Peyer's patch (tissue), 4 donors: ENCODE results near the gene PROM1. TPM values are rescaled to one million over a fixed set of nuclear protein-coding genes. Genes with fewer than 3 reads are reported as not detected.

Source experiments
- DNase-seq, 3 donors: peaks; one replicate each; pipeline ENCODE4 v3.0.0-alpha.2; 2017 to 2019
- H3K27ac ChIP-seq, 4 donors: fragments of 200-600 bp; sonication (generic); one replicate each; pipeline ENCODE4 v1.5.1; 2016 to 2019
- H3K27me3 ChIP-seq, 2 donors: fragments of 200-600 bp; sonication (generic); one replicate each; pipeline ENCODE4 v1.5.1; 2019
- H3K36me3 ChIP-seq, 3 donors: fragments of 200-600 bp; sonication (generic); one replicate each; pipeline ENCODE4 v1.5.1; 2016 to 2019
- H3K4me1 ChIP-seq, 4 donors: fragments of 200-600 bp; sonication (generic); one replicate each; pipeline ENCODE4 v1.5.1; 2016 to 2019
- H3K4me3 ChIP-seq, 4 donors: fragments of 200-600 bp; sonication (generic); 1 replicate in 3 of 4; 2 replicates in 1 of 4; pipeline ENCODE4 v1.5.1; 2016 to 2019; ENCODE audit warnings: mild to moderate bottlenecking in 1 of 4
- H3K9me3 ChIP-seq, 4 donors: fragments of 200-600 bp; sonication (generic); one replicate each; pipeline ENCODE4 v1.5.1; 2016 to 2019; ENCODE audit warnings: mild to moderate bottlenecking in 1 of 4
- POLR2A ChIP-seq, 2 donors: fragments of 450-650 bp; IDR thresholded peaks; one replicate each; pipeline ENCODE4 v1.5.1; 2017; ENCODE audit warnings: antibody characterized with exemption in 2 of 2, mild to moderate bottlenecking in 2 of 2, moderate library complexity in 2 of 2
- total RNA-seq, 4 donors: library from RNA; depleted of rRNA; stranded (reverse); fragments of >200 nt; gene quantifications; one replicate each; pipeline ENCODE4 v1.1.0, GENCODE V29; 2016
- TF ChIP-seq, protein P1 (sequence below), 6 experiments: fragments of 450-650 bp in 4 of 6; fragments of 200-600 bp in 2 of 6; sonication (generic) in 1 of 6; IDR thresholded peaks; one replicate each; pipeline ENCODE4 v1.5.1; 2017 to 2019; ENCODE audit warnings: antibody characterized with exemption in 6 of 6, mild to moderate bottlenecking in 3 of 6, moderate library complexity in 1 of 6

The PROM1 gene
- total RNA-seq, 4 donors from 2014 or later, result 33.8 to 128 (median 58.9) TPM

DNA sequence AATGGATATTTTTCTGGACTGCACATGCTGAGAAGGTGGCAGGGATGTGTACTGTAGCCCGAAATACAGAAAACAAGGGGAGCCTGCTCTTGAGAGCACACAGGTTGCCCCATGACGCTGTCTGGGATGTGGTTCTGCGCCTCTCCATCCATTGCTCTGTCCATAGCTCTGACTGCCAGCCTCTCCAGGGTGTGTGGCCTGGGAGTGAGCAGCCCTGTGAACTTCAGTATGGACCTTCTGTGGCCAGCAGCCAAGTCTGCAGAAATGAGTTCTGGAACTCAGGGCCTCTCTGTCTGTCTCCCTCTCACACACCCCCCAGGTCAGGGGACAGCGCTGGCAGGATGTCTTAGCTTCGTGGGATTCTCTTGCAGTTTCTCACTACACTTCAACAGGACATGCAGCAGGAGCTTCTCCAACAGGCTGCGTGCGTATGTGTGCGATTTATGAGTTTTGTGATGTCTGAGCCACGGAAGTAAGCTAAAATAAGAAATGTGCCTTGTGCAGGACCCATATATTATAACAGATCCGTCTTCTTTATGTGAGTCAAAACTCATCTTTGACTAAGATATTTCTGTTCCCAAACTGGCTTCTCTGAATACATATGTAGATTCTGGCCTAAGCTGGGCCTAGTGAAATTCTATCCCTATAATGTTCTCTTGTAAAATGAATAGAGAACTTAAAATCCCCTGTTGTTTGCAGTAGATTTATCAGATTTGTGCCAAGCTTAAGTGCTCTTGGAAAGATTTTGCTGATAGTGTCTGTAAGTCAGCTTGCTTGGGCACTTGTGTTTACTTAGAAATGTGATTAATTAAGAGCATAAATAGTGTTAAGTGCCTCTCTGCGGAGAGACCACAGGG lies 40.0 kb downstream of the PROM1 start:
- H3K27ac ChIP-seq, result no peak overlapping the region
- TF ChIP-seq POLR2A (IDR thresholded peaks at IDR 0.05), result no peak
- TF ChIP-seq, protein P1, sequence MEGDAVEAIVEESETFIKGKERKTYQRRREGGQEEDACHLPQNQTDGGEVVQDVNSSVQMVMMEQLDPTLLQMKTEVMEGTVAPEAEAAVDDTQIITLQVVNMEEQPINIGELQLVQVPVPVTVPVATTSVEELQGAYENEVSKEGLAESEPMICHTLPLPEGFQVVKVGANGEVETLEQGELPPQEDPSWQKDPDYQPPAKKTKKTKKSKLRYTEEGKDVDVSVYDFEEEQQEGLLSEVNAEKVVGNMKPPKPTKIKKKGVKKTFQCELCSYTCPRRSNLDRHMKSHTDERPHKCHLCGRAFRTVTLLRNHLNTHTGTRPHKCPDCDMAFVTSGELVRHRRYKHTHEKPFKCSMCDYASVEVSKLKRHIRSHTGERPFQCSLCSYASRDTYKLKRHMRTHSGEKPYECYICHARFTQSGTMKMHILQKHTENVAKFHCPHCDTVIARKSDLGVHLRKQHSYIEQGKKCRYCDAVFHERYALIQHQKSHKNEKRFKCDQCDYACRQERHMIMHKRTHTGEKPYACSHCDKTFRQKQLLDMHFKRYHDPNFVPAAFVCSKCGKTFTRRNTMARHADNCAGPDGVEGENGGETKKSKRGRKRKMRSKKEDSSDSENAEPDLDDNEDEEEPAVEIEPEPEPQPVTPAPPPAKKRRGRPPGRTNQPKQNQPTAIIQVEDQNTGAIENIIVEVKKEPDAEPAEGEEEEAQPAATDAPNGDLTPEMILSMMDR (IDR thresholded peaks at IDR 0.05), result no peak
- H3K4me3 ChIP-seq, result no peak overlapping the region
- H3K36me3 ChIP-seq, result no peaks in the 10 kb centered on the region
- no peaks in the 10 kb centered on the region for H3K4me1 ChIP-seq
- no peaks in the 10 kb centered on the region for H3K9me3 ChIP-seq
- DNase-seq, result no peak
- no peaks in the 10 kb centered on the region for H3K27me3 ChIP-seq

DNA sequence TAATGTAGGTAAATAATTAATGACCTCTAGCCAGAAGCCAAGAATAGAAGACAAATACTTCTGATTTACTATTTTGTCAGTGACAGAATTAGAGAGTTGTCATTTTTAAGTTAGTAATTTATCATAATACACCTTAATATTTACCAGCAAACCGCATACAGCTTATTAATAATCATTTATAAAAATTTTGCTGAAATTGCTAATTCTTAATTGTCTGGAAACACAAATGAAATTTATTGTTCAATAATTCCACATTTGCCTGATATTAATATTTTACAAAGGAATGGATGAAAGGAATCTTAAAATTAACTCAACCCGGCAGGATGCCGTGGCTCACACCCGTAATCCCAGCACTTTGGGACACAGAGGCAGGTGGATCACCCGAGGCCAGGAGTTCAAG lies 44.7 kb downstream of the PROM1 start:
- TF ChIP-seq, protein P1 (IDR thresholded peaks at IDR 0.05), result no peak
- no peak for TF ChIP-seq POLR2A (IDR thresholded peaks at IDR 0.05)
- H3K27ac ChIP-seq, result no peak overlapping the region
- no peaks in the 10 kb centered on the region for H3K27me3 ChIP-seq
- H3K9me3 ChIP-seq, result no peaks in the 10 kb centered on the region
- no peaks in the 10 kb centered on the region for H3K4me1 ChIP-seq
- H3K4me3 ChIP-seq, result no peak overlapping the region
- H3K36me3 ChIP-seq, result no peaks in the 10 kb centered on the region
- no peak for DNase-seq

DNA sequence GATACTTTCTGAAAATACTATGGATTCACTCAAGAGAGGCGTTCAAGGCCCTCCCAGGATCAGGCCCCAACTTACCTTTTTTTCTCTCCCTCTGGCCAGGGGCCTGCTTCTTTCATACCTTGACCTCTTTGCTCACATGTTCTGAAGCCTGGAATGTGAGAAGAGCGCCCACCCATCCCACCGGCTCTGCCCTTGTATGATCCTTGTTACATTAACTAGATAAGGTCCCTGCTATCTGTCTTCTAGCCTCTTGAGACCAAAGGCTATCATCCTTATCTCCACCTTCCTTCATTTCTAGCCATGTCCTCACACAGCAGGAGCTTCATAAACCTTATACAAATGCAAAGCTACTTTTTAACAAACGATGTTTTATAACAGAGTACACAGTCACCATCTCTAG lies 45.9 kb downstream of the PROM1 start:
- H3K36me3 ChIP-seq, result no peaks in the 10 kb centered on the region
- H3K27ac ChIP-seq, result no peak overlapping the region
- H3K9me3 ChIP-seq, result no peaks in the 10 kb centered on the region
- H3K27me3 ChIP-seq, result no peaks in the 10 kb centered on the region
- no peak for TF ChIP-seq POLR2A (IDR thresholded peaks at IDR 0.05)
- TF ChIP-seq, protein P1 (IDR thresholded peaks at IDR 0.05), result no peak
- no peaks in the 10 kb centered on the region for H3K4me1 ChIP-seq
- H3K4me3 ChIP-seq, result no peak overlapping the region
- DNase-seq, result no peak

DNA sequence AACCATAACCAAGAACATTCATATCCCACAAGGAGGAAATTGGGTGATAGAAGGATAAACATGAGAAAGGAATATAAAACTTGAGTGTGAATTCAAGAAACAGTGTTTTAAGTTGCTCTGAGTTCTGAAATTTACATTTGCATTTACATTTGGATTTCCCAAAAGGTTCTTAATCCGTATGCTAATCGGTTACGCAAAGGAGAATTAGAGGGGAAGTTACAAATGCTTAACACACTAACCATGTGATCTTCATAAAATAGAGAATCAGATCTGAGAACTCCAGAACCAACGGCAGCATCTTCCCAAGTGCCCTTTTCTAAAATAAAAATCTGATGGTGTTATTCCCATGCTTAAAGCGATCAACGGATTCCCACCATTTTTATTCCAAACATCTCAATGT lies 48.0 kb downstream of the PROM1 start:
- TF ChIP-seq, protein P1 (IDR thresholded peaks at IDR 0.05), result no peak
- no peak for TF ChIP-seq POLR2A (IDR thresholded peaks at IDR 0.05)
- Histone ChIP-seq H3K4me1 (no peaks in the 10 kb centered on the region), H3K27me3 (no peaks in the 10 kb centered on the region), H3K36me3 (no peaks in the 10 kb centered on the region), H3K4me3 (no peak overlapping the region), H3K9me3 (no peaks in the 10 kb centered on the region), H3K27ac (no peak overlapping the region)
- no peak for DNase-seq

DNA sequence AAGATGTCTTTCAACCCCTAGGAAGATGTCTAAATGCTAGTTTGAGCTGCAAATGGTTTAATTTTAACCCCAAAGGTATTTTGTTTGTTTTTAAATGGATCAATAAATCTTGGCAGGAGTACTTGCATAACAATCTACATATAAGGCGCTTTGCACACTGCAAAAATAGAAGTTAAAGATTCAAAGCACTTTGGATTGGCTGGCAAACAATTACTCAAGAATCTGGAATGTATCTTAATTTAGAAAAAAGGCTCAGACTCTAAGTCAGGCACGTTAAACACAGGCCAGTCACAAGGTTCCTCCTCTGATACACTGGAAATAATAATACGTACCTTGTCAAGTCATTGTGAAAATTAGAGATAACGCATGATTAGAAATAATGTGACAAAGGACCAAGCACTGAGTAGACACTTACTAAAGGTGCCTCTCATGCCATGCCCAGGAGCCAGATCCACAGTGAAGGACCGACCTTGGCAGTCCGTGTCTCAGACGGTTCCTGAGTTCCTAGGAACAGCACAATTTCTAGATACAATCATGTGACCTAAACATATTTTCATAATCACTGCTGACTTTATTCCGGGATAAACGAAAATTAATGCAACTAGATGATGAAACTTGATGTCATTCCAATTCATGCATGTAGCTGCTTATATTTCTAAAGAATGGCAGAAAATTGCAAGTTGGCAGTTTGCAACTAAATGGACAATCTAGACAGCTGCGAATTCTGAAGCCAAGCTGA lies 49.6 kb downstream of the PROM1 start:
- H3K36me3 ChIP-seq, result no peaks in the 10 kb centered on the region
- H3K27ac ChIP-seq, result peak overlapping the region in 1 of 4 donors; percentile 20
- no peaks in the 10 kb centered on the region for H3K27me3 ChIP-seq
- TF ChIP-seq, protein P1 (IDR thresholded peaks at IDR 0.05), result no peak
- no peak for TF ChIP-seq POLR2A (IDR thresholded peaks at IDR 0.05)
- no peak for DNase-seq
- H3K9me3 ChIP-seq, result no peaks in the 10 kb centered on the region
- no peaks in the 10 kb centered on the region for H3K4me1 ChIP-seq
- no peak overlapping the region for H3K4me3 ChIP-seq
